ENCODE measurements around the gene SCN4A. TPM values are rescaled to one million over a fixed set of nuclear protein-coding genes. Genes with fewer than 3 reads are reported as not detected.

SCN4A gene
- total and polyA plus RNA-seq, 8 donors, result 0.04 to 1.7 (median 0.29) TPM

DNA sequence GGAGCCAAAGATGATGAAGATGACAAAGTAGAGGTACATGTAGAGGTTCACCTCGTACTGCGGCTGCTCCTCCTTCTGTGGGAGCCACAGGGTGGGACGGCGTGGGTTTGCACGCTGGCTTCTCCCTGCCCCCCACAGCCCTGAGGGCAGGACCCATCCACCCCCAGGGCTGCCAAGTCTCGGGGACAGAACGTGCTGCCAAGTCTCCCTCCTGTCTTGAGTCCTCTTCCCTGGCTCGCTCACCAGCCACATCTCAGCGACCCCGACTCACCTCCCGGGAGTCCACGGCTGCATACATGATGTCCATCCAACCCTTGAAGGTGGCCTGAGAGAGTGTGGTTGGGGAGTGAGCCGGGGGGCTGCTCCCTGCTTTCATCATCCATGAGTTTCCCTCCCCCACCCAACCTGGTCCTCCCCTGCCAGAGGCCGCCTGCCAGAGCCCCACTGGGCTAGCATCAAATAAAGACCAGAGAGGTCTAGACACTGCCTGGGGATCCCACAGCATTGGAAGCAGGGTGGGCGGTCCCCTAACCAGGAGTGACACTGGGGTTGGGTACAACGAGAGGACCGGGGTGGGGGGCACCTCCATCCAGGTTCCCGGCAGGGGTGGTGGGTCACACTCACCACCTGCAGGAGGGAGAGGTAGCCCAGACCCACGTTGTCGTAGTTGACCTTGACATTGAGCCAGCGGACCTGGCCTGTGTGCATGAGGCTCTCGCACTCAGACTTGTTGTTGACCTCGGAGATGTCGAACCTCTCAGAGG is 27.8 kb downstream of the SCN4A start:
- H3K4me3 ChIP-seq, result no peak overlapping the region
- TF ChIP-seq, protein P1, sequence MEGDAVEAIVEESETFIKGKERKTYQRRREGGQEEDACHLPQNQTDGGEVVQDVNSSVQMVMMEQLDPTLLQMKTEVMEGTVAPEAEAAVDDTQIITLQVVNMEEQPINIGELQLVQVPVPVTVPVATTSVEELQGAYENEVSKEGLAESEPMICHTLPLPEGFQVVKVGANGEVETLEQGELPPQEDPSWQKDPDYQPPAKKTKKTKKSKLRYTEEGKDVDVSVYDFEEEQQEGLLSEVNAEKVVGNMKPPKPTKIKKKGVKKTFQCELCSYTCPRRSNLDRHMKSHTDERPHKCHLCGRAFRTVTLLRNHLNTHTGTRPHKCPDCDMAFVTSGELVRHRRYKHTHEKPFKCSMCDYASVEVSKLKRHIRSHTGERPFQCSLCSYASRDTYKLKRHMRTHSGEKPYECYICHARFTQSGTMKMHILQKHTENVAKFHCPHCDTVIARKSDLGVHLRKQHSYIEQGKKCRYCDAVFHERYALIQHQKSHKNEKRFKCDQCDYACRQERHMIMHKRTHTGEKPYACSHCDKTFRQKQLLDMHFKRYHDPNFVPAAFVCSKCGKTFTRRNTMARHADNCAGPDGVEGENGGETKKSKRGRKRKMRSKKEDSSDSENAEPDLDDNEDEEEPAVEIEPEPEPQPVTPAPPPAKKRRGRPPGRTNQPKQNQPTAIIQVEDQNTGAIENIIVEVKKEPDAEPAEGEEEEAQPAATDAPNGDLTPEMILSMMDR (IDR thresholded peaks at IDR 0.05), result no peak
- intact Hi-C loops (cut with DNase I), result no loop called here
- ATAC-seq, result no peak
- no peak for FAIRE-seq
- no peaks in the 10 kb centered on the region for H3K9me3 ChIP-seq
- H3K27me3 ChIP-seq, result no peaks in the 10 kb centered on the region
- H3K27ac ChIP-seq, result no peak overlapping the region
- 63 to 71% methylated on average over 24 of the region's 24 CpGs for WGBS, 2 donors
- no peaks in the 10 kb centered on the region for H3K4me1 ChIP-seq
- no peaks in the 10 kb centered on the region for H3K36me3 ChIP-seq
- DNase-seq, result peak in 1 of 6 donors; percentile 62

DNA sequence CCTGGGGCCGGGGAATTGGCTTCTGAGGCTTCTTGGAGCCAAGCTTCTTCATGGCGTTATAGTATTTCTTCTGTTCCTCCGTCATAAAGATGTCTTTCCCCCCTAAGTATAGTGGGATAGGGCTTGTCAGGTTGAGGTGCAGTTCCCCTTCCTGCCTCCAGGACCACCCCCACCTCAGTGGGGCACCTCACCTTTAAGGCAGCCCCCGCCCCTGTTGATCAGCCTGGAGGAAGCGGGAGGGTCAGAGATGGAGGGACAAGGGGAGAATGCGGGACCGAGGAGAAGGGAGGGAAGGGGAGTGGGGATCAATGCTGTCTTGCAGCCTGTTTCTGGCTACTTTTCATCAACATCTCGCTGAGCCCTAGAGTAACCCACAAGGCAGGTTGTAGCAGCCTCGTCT is 29.0 kb downstream of the SCN4A start:
- no peaks in the 10 kb centered on the region for H3K4me1 ChIP-seq
- 72 to 79% methylated on average over 9 of the region's 9 CpGs for WGBS, 2 donors
- no peak overlapping the region for H3K4me3 ChIP-seq
- H3K27me3 ChIP-seq, result no peaks in the 10 kb centered on the region
- H3K36me3 ChIP-seq, result no peaks in the 10 kb centered on the region
- TF ChIP-seq, protein P1 (IDR thresholded peaks at IDR 0.05), result no peak
- no peak for ATAC-seq
- no peak for DNase-seq
- H3K27ac ChIP-seq, result no peak overlapping the region
- intact Hi-C loops (cut with DNase I), result no loop called here
- no peak for FAIRE-seq
- H3K9me3 ChIP-seq, result no peaks in the 10 kb centered on the region

DNA sequence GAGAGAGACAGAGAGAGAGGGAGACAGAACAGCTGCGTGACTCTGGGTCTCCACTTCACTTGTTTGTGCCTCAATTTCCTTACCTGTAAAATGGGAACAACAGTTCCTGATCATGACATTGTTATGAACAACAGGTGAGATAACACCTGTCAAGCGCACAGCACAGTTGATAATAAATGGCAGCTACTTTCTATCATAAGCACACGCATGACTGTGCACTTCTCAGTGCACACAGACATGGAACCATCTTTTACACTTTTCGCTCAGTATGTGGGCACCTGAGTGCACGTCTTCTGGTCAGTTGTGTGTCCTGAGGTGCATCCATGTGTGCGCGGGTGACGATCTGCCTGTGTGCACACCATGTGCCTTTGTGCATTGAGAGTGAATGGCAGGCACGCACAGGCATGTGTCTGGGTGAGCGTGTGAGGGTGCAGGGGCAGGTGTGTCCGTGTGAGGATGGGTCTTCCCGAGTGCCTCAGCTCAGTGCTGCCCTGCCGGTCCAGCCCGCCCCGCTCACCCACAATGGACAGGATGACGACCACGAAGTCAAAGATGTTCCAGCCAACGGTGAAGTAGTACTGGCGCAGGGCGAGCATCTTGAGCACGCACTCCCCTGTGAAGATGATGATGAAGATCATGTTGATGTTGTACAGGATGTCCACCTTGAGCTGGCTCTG is 30.3 kb downstream of the SCN4A start:
- FAIRE-seq (no peak), DNase-seq (peak in 1 of 6 donors; percentile 35)
- intact Hi-C loops (cut with DNase I), result no loop called here

DNA sequence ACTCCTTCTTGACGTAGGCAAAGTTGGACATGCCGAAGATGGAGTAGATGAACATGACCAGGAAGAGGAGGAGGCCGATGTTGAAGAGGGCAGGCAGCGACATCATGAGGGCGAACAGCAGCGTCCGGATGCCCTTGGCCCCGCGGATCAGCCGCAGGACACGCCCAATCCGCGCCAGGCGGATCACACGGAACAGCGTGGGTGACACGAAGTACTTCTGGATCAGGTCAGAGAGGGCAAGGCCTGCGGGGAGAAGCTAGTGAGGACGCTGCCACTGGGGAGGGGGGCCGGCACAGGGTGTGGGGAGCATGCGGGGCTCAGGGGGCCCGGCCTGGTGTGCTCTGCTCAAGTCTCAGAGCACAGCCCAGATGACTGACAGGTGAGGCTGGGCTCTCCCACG is 31.0 kb downstream of the SCN4A start:
- FAIRE-seq, result no peak
- WGBS, 2 donors, result 78 to 83% methylated on average over 23 of the region's 23 CpGs

More for the DNA sequence above, 30.3 kb downstream of the SCN4A start:
- Histone ChIP-seq H3K36me3 (no peaks in the 10 kb centered on the region), H3K9me3 (no peaks in the 10 kb centered on the region), H3K27me3 (no peaks in the 10 kb centered on the region), H3K4me3 (no peak overlapping the region), H3K27ac (no peak overlapping the region), H3K4me1 (no peaks in the 10 kb centered on the region)
- 77 to 87% methylated on average over 21 of the region's 21 CpGs for WGBS, 2 donors
- no peak for ATAC-seq
- TF ChIP-seq, protein P1 (IDR thresholded peaks at IDR 0.05), result no peak

More for the DNA sequence above, 31.0 kb downstream of the SCN4A start:
- no peaks in the 10 kb centered on the region for H3K4me1 ChIP-seq
- H3K27me3 ChIP-seq, result no peaks in the 10 kb centered on the region
- no peak overlapping the region for H3K27ac ChIP-seq
- H3K9me3 ChIP-seq, result no peaks in the 10 kb centered on the region
- intact Hi-C loops (cut with DNase I), result no loop called here
- no peaks in the 10 kb centered on the region for H3K36me3 ChIP-seq
- no peak overlapping the region for H3K4me3 ChIP-seq
- TF ChIP-seq, protein P1 (IDR thresholded peaks at IDR 0.05), result no peak
- ATAC-seq, result no peak
- peak in 1 of 6 donors; percentile 47 for DNase-seq

Measured in pancreas (tissue), 10 donors.